Lower leg skin (tissue), 3 donors: ENCODE measurements around the gene LMX1A.

Experiments used
- POLR2A ChIP-seq, 2 donors: fragments of 450-650 bp; IDR thresholded peaks; one replicate each; pipeline ENCODE4 v1.6.1; 2016 to 2017; ENCODE audit warnings: antibody characterized with exemption in 2 of 2, mild to moderate bottlenecking in 1 of 2, moderate library complexity in 1 of 2
- TF ChIP-seq, protein P1 (sequence below), 3 donors: fragments of 450-650 bp; IDR thresholded peaks; one replicate each; pipeline ENCODE4 v1.5.1; 2016; ENCODE audit warnings: antibody characterized with exemption in 3 of 3, mild to moderate bottlenecking in 3 of 3, moderate library complexity in 2 of 3

DNA sequence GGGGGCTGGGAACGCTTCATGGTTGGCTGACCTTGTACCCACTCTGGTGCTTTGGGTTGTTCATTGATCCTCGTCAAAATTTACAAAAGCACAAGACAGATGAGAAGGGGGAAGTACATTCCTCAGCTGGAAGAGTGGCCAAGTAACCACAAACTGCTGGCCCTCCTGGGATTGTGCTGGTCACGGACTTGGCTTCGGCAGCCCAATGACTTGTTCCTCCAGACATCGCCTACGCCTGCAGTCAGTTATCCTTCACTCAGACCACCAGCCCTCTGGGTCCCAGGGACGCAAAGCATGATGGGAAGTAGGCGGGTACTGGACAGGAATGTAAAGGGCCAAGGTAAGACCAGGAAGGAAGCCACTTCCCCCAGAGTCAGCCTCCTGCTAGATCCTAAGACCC lies 53.1 kb downstream of the LMX1A start:
- TF ChIP-seq, protein P1, sequence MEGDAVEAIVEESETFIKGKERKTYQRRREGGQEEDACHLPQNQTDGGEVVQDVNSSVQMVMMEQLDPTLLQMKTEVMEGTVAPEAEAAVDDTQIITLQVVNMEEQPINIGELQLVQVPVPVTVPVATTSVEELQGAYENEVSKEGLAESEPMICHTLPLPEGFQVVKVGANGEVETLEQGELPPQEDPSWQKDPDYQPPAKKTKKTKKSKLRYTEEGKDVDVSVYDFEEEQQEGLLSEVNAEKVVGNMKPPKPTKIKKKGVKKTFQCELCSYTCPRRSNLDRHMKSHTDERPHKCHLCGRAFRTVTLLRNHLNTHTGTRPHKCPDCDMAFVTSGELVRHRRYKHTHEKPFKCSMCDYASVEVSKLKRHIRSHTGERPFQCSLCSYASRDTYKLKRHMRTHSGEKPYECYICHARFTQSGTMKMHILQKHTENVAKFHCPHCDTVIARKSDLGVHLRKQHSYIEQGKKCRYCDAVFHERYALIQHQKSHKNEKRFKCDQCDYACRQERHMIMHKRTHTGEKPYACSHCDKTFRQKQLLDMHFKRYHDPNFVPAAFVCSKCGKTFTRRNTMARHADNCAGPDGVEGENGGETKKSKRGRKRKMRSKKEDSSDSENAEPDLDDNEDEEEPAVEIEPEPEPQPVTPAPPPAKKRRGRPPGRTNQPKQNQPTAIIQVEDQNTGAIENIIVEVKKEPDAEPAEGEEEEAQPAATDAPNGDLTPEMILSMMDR (IDR thresholded peaks at IDR 0.05) = no peak
- no peak for TF ChIP-seq POLR2A (IDR thresholded peaks at IDR 0.05)
